Activated T-helper 1 cell treated with anti-CD3 and anti-CD28 coated beads, Interleukin-12 subunit alpha, Interleukin-12 subunit beta, Interleukin-2, Interleukin-4 antibody, amounts not matched to agents 30 ng/mL and 10 ng/mL and 1 ng/mL, durations not matched to agents 14 hours and 24 hours and 36 hours (primary cell): Measurements from ENCODE around the gene SERPINA10. TPM values are rescaled to one million over a fixed set of nuclear protein-coding genes. Genes with fewer than 3 reads are reported as not detected.

Experiments used
- DNase-seq: peaks from one replicate; pipeline ENCODE4 v3.0.0; 2021; ENCODE audit warnings: low spot score
- H3K27ac Mint-ChIP-seq: one replicate; pipeline ENCODE4 v1.8.0; 2021; ENCODE audit warnings: mild to moderate bottlenecking, mixed read lengths
- H3K27me3 Mint-ChIP-seq: one replicate; pipeline ENCODE4 v1.8.0; 2022; ENCODE audit warnings: mild to moderate bottlenecking, moderate library complexity, mixed read lengths; ENCODE audit not compliant: insufficient read depth
- H3K36me3 Mint-ChIP-seq: one replicate; pipeline ENCODE4 v1.8.0; 2021; ENCODE audit warnings: low read depth, mixed read lengths
- H3K4me1 Mint-ChIP-seq: one replicate; pipeline ENCODE4 v1.8.0; 2021; ENCODE audit warnings: low read depth, mixed read lengths
- H3K4me3 Mint-ChIP-seq: one replicate; pipeline ENCODE4 v1.8.0; 2021; ENCODE audit warnings: mild to moderate bottlenecking, moderate library complexity, mixed read lengths
- H3K9me3 Mint-ChIP-seq: one replicate; pipeline ENCODE4 v1.8.0; 2021; ENCODE audit warnings: mixed read lengths
- intact Hi-C: fragments of 100-400 bp; cut with micrococcal nuclease; formaldehyde crosslinking; loops from one replicate; pipeline ENCODE4 v1.15.1; 2024
- total RNA-seq: library from RNA; stranded (reverse); gene quantifications from 2 replicates; pipeline ENCODE4 v1.2.3, GENCODE V29; 2022

The SERPINA10 gene
- total RNA-seq, 1 donor from 2014 or later, result not detected

DNA sequence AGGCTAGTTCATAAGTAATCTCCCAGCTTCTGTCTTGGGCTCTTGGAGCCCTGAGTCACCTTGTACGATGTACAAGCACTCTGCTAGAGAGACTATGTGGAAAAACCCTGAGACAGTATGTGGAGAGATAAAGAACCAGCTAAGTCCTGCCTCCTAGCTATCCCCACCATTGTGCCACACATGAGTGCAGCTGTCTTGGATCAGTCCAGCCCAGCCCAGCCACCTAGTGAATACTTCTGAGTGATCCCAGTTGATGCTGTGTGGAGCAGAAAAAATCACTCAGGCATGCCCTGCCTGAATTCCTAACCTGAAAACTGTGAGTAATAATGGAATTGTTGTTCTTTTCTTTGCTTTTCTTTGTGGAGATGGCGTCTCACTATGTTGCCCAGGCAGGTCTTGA lies 35.1 kb upstream of the SERPINA10 start:
- no peaks in the 10 kb centered on the region for H3K4me1 Mint-ChIP-seq
- DNase-seq, result no peak
- H3K27me3 Mint-ChIP-seq, result peaks cover 6% of the 10 kb centered on the region
- H3K9me3 Mint-ChIP-seq, result no peaks in the 10 kb centered on the region
- H3K27ac Mint-ChIP-seq, result no peak overlapping the region
- intact Hi-C loops, result no loop called here
- H3K4me3 Mint-ChIP-seq, result no peak overlapping the region
- H3K36me3 Mint-ChIP-seq, result no peaks in the 10 kb centered on the region

DNA sequence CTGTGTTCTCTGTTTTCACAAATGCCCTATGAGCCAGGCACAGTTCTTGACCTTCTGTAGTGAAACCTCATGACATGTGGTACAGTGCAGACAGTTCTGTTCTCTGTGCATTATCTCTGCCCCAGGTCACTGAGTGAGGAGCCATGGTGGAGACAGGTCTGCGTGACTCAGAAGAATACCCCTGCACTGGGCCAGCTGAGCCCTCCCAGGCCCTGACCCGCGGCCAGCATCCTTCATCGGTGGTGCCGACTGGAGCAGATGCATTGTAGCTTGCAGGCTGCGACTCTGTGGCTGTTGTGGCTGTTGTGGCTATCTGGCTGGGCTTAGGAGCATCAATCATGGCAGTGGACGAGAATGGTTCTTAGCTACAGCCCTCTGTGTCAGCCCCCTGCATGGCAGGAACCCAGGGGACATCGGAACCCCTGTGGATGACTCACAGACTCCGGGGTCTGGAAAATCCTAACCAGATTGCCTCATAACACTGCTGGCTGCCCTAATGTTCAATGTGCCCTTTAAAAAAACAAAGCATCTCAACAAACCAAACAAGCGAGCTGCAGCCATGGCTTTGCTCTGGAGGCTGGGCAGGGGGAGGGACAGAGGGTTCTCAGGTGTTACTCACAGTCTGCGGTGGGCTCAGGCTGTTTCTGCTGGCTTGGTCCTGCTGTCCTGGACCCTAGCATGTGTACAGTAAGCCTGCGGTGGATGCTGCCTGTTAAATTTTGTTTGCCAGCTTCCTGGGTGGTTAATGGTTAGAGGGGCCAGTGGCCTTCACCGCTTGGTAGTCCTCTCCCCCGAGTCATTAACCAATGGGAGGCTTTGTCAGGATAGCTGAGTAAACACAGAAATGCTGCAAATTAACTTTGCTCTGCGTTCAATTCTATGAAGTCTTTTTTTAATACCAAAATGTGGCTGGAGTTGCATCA lies 29.8 kb upstream of the SERPINA10 start, which contains the start of gene SERPINA6:
TSS of gene SERPINA6 (minus strand) at position 689 of the 923 bp plus-strand sequence. CDS start 8,688 bp downstream, outside the sequence.
- no peak for DNase-seq
- intact Hi-C loops, result no loop called here
- H3K27me3 Mint-ChIP-seq, result peaks cover 10% of the 10 kb centered on the region
- no peaks in the 10 kb centered on the region for H3K9me3 Mint-ChIP-seq
- no peak within 1 kb of the TSS for H3K4me3 Mint-ChIP-seq
- no peaks in the 10 kb centered on the region for H3K4me1 Mint-ChIP-seq
- H3K27ac Mint-ChIP-seq, result no peak within 1 kb of the TSS
- H3K36me3 Mint-ChIP-seq, result no peaks in the 10 kb centered on the region

DNA sequence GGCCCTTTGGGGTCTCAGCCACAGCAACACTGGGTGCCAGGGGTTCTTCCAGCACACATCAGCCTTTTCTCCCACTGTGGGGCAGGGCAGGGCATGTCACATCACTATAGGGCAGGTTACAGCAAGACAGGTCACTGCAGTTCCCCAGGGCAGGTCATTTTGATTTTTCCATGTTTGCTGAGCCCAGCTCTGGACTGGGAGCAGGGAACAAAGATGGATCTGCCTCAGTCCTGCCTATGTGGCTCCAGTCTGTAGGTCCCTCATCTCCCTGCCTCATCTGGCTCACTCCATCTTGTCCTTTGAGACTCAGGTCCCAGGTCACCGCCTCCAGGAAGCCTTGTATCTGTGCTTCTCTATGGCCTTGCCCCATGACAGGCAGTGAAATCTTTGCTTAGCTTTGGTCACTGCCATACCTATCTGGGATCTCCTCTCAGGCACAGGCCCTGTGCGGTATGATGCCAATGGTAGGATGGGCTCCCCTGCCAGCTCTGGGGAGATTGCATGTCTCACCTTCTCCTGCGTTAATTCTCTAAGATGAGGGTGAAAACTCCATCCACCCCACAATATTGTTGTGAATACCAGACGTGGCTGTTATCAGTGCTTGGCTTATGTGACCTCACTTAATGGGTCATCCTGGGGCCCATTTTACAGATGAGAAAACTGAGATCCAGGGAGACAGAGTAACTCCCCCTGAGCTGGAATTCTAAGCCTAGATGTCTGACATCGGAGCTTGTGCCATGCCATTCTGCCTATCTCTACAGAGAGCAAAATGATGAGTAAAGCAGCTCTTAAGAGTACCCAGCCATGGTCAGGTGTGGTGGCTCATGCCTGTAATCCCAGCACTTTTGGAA lies 28.6 kb upstream of the SERPINA10 start:
- no peak overlapping the region for H3K27ac Mint-ChIP-seq
- H3K9me3 Mint-ChIP-seq, result no peaks in the 10 kb centered on the region
- no peaks in the 10 kb centered on the region for H3K36me3 Mint-ChIP-seq
- no peak for DNase-seq
- peaks cover 8% of the 10 kb centered on the region for H3K27me3 Mint-ChIP-seq
- intact Hi-C loops, result no loop called here
- H3K4me1 Mint-ChIP-seq, result no peaks in the 10 kb centered on the region
- H3K4me3 Mint-ChIP-seq, result no peak overlapping the region

GRCh38 chr14:94320243-94320642 lies 27.2 kb upstream of the SERPINA10 start:
- H3K4me3 Mint-ChIP-seq, result no peak overlapping the region
- intact Hi-C loops, result no loop called here
- no peak for DNase-seq
- no peaks in the 10 kb centered on the region for H3K9me3 Mint-ChIP-seq
- H3K27me3 Mint-ChIP-seq, result peaks cover 8% of the 10 kb centered on the region
- no peaks in the 10 kb centered on the region for H3K4me1 Mint-ChIP-seq
- H3K27ac Mint-ChIP-seq, result no peak overlapping the region
- no peaks in the 10 kb centered on the region for H3K36me3 Mint-ChIP-seq

DNA sequence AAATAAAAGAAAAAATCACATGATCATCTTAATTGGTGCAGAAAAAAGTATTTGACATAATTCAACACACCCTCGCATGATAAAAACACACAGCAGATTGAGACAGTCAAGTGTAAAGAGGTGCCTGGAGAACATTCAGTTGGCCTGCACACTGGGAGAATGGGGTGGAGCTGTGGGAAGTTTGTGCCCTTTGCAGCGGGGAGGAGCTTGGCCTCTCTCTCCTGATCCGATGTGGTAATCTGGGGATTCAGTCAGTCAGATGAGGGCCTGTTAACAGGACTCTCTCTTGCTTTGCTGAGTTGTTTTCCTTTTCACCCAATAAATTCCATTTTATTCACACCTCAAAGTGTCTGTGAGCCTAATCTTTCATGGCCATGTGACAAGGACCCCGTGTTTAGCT lies 24.2 kb upstream of the SERPINA10 start:
- Mint-ChIP-seq H3K36me3 (no peaks in the 10 kb centered on the region), H3K9me3 (no peaks in the 10 kb centered on the region), H3K27ac (no peak overlapping the region), H3K27me3 (peaks cover 8% of the 10 kb centered on the region), H3K4me1 (no peaks in the 10 kb centered on the region), H3K4me3 (no peak overlapping the region)
- intact Hi-C loops, result no loop called here
- no peak for DNase-seq

GRCh38 chr14:94316692-94317091 lies 23.6 kb upstream of the SERPINA10 start:
- no peaks in the 10 kb centered on the region for H3K9me3 Mint-ChIP-seq
- peaks cover 8% of the 10 kb centered on the region for H3K27me3 Mint-ChIP-seq
- no peaks in the 10 kb centered on the region for H3K4me1 Mint-ChIP-seq
- H3K27ac Mint-ChIP-seq, result no peak overlapping the region
- intact Hi-C loops, result no loop called here
- no peak for DNase-seq
- H3K4me3 Mint-ChIP-seq, result no peak overlapping the region
- no peaks in the 10 kb centered on the region for H3K36me3 Mint-ChIP-seq

DNA sequence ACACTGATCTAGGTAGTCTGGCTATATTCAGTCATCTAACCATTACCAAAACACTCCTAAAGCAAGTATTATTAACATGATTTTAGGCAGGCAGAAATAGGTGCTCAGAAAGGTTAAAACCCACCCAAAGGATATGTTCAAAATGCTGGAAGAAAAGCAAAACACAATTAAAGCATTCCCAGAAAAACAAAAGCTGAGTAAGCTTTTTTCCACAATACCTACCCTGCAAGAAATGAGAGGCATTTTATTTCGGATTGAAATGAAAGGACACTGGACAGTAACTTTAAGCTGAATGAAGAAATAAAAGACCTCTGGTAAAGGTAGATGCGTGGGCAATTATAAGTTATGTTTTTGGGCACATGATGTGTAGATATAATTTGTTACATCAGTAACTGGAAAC lies 21.8 kb upstream of the SERPINA10 start:
- intact Hi-C loops, result no loop called here
- H3K36me3 Mint-ChIP-seq, result no peaks in the 10 kb centered on the region
- peaks cover 8% of the 10 kb centered on the region for H3K27me3 Mint-ChIP-seq
- no peaks in the 10 kb centered on the region for H3K4me1 Mint-ChIP-seq
- no peak overlapping the region for H3K4me3 Mint-ChIP-seq
- H3K9me3 Mint-ChIP-seq, result no peaks in the 10 kb centered on the region
- no peak overlapping the region for H3K27ac Mint-ChIP-seq
- no peak for DNase-seq

- H3K27ac Mint-ChIP-seq, result no peak overlapping the region
Measured at GRCh38 chr14:94313991-94314655, 21.1 kb upstream of the SERPINA10 start.

GRCh38 chr14:94312481-94313246 lies 19.6 kb upstream of the SERPINA10 start:
- Mint-ChIP-seq H3K9me3 (peaks cover 15% of the 10 kb centered on the region), H3K4me3 (no peak overlapping the region), H3K27me3 (peaks cover 4% of the 10 kb centered on the region), H3K27ac (no peak overlapping the region), H3K4me1 (no peaks in the 10 kb centered on the region), H3K36me3 (no peaks in the 10 kb centered on the region)
- intact Hi-C loops, result no loop called here
- DNase-seq, result no peak

More at GRCh38 chr14:94313991-94314655, 21.1 kb upstream of the SERPINA10 start:
- Mint-ChIP-seq H3K9me3 (peaks cover 2% of the 10 kb centered on the region), H3K4me3 (no peak overlapping the region), H3K4me1 (no peaks in the 10 kb centered on the region), H3K36me3 (no peaks in the 10 kb centered on the region), H3K27me3 (peaks cover 8% of the 10 kb centered on the region)
- intact Hi-C loops, result no loop called here
- DNase-seq, result no peak

DNA sequence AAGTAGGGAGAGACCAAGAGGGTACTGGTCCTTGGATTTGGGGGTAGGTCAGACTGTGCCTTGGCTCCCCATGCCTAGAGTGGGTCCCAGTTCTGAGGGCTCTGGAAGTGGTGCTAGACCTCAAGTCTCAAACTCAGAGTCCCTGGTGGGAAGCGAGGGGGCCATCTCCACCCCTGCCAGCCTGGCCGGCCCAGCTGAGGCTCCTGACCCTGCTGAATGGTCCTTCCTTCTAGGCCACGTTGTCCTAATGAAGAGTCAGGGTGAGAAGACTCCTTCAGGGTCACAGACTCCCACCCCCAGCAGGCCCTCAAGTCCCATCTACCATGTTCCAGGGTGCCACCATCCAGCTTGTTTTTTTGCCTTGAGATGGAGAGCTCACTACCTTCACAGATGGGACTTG lies 17.2 kb upstream of the SERPINA10 start:
- peaks cover 25% of the 10 kb centered on the region for H3K9me3 Mint-ChIP-seq
- DNase-seq, result no peak
- no peaks in the 10 kb centered on the region for H3K4me1 Mint-ChIP-seq
- no peak overlapping the region for H3K4me3 Mint-ChIP-seq
- no peak overlapping the region for H3K27ac Mint-ChIP-seq
- H3K36me3 Mint-ChIP-seq, result no peaks in the 10 kb centered on the region
- intact Hi-C loops, result no loop called here
- peaks cover 4% of the 10 kb centered on the region for H3K27me3 Mint-ChIP-seq

DNA sequence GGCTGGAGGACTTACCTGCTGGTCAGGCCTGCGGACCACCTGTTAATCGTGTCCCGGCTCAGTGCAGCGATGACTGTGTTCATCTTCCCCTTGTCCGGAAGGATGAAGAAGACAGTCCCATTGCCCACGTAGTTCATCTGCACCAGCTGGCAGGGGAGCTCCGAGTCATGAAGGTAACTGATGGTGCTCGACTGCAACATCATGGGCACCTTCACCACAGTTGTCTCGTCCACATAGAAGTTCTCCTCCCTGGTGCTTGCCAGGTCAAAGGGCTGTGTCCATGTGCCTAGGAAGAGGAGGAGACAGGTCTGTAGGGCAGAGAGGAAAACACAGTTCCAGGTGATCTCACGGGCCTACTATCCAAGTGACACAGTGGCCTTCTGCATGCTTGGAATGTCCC lies 16.7 kb upstream of the SERPINA10 start:
- no peak for DNase-seq
- Mint-ChIP-seq H3K27me3 (peaks cover under 1% of the 10 kb centered on the region), H3K36me3 (no peaks in the 10 kb centered on the region), H3K4me1 (no peaks in the 10 kb centered on the region), H3K9me3 (peaks cover 25% of the 10 kb centered on the region), H3K27ac (no peak overlapping the region), H3K4me3 (no peak overlapping the region)
- intact Hi-C loops, result loop anchor here (5.0 kb wide), 1 partner anchor 177 kb away; no protein-coding TSS in a partner anchor

DNA sequence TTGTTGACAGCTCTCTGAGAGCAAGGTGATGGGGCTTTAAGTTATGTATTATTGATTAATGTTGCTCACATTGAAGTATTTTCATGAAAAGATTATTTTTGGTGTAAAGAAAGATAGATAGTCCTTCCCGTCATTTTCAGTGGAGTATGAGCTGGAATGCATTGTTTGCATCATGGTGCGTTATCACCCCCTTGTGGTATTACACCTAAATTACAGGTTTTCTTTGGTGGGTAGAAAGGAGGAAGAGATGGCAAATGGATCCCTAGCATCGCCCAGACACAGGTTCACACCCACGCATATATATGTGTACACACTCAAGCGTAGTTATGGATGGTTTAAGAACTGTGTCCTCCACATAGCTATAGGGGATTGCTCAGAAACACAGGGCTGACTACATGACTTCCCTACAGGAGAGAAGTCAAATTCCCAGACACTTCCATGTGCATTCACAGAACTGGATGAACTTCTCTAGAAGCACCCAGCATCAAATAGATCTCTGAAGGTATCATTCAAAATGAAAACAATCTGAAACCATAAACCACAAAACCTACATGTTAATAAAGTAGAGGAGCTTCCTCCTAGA lies 14.4 kb upstream of the SERPINA10 start:
- peaks cover 25% of the 10 kb centered on the region for H3K9me3 Mint-ChIP-seq
- H3K27ac Mint-ChIP-seq, result no peak overlapping the region
- no peaks in the 10 kb centered on the region for H3K27me3 Mint-ChIP-seq
- intact Hi-C loops, result loop anchor here (5.0 kb wide), 1 partner anchor 175 kb away; no protein-coding TSS in a partner anchor
- no peak overlapping the region for H3K4me3 Mint-ChIP-seq
- no peaks in the 10 kb centered on the region for H3K36me3 Mint-ChIP-seq
- no peaks in the 10 kb centered on the region for H3K4me1 Mint-ChIP-seq
- no peak for DNase-seq
